DMS 273 (cell line): Measurements from ENCODE around the gene GALNT2.
A peak's percentile ranks its signal among the peaks of the same experiment; 100 is the strongest.

Experiments
- DNase-seq: peaks from one replicate; lab custom pipeline; 2025; ENCODE audit not compliant: unreplicated experiment; lab: John Stamatoyannopoulos, UW

Gene GALNT2

GRCh38 chr1:230270559-230271281 lies 203.7 kb downstream of the GALNT2 start:
- no peak for DNase-seq

- no peak for DNase-seq
Measured at GRCh38 chr1:230271300-230272035, 204.4 kb downstream of the GALNT2 start.

- DNase-seq: no peak
Measured at GRCh38 chr1:230272557-230272956, 205.5 kb downstream of the GALNT2 start.

GRCh38 chr1:230273141-230273710 lies 206.2 kb downstream of the GALNT2 start:
- no peak for DNase-seq

- DNase-seq: no peak
Measured at GRCh38 chr1:230274254-230274653, 207.2 kb downstream of the GALNT2 start.

GRCh38 chr1:230276401-230276800 lies 209.4 kb downstream of the GALNT2 start:
- DNase-seq: no peak

GRCh38 chr1:230277201-230278025 lies 210.4 kb downstream of the GALNT2 start:
- DNase-seq: no peak

GRCh38 chr1:230278376-230278775 lies 211.3 kb downstream of the GALNT2 start:
- no peak for DNase-seq

- no peak for DNase-seq
Measured at GRCh38 chr1:230278871-230279582, 212.0 kb downstream of the GALNT2 start.

- no peak for DNase-seq
Measured at GRCh38 chr1:230279583-230279945, 212.5 kb downstream of the GALNT2 start.

GRCh38 chr1:230280054-230280795 lies 213.2 kb downstream of the GALNT2 start:
- no peak for DNase-seq

- no peak for DNase-seq
Measured at GRCh38 chr1:230280906-230281413, 213.9 kb downstream of the GALNT2 start.

GRCh38 chr1:230281556-230281955 lies 214.5 kb downstream of the GALNT2 start:
- DNase-seq: no peak

- DNase-seq: no peak
Measured at GRCh38 chr1:230282157-230282556, 215.1 kb downstream of the GALNT2 start.

GRCh38 chr1:230283678-230284077 lies 216.6 kb downstream of the GALNT2 start:
- DNase-seq: no peak

- DNase-seq: no peak
Measured at GRCh38 chr1:230284891-230285290, 217.9 kb downstream of the GALNT2 start.

GRCh38 chr1:230285351-230285750 lies 218.3 kb downstream of the GALNT2 start:
- no peak for DNase-seq

- DNase-seq: peak; percentile 75
Measured at GRCh38 chr1:230286166-230286889, 219.3 kb downstream of the GALNT2 start.

GRCh38 chr1:230286890-230287269 lies 219.8 kb downstream of the GALNT2 start:
- DNase-seq: peak; percentile 19
